Thyroid gland (tissue), 4 donors: ENCODE measurements around the gene RNF213.

ENCODE experiments used
- CTCF ChIP-seq, 6 experiments: fragments of 200-600 bp in 3 of 6; fragments of 450-650 bp in 3 of 6; sonication (generic) in 3 of 6; IDR thresholded peaks; one replicate each; pipeline ENCODE4 v1.5.1; 2016 to 2019; ENCODE audit warnings: antibody characterized with exemption in 6 of 6, mild to moderate bottlenecking in 2 of 6, inconsistent platforms in 1 of 6, moderate library complexity in 1 of 6
- POLR2A ChIP-seq, 2 donors: fragments of 450-650 bp; IDR thresholded peaks; one replicate each; pipeline ENCODE4 v1.6.1; 2017; ENCODE audit warnings: antibody characterized with exemption in 2 of 2, mild to moderate bottlenecking in 2 of 2, moderate library complexity in 1 of 2

GRCh38 chr17:80339731-80340456, 79.2 kb downstream of the RNF213 start:
- no peak for TF ChIP-seq CTCF (IDR thresholded peaks at IDR 0.05)
- TF ChIP-seq POLR2A (IDR thresholded peaks at IDR 0.05) = no peak
